H1 (cell line): ENCODE measurements around the gene DHRS13.

Experiments used
- BCL11A ChIP-seq, 2 experiments: IDR thresholded peaks; one replicate each; pipeline ENCODE4 v1.6.1; 2011; ENCODE audit warnings: low read depth in 2 of 2, low read length in 2 of 2, mild to moderate bottlenecking in 2 of 2
- EZH2 ChIP-seq: fragments of 200-600 bp; sonication (generic); IDR thresholded peaks from 2 replicates; pipeline ENCODE4 v1.7.1; 2012; ENCODE audit warnings: low read depth, mild to moderate bottlenecking, moderate library complexity, low read length, inconsistent platforms; ENCODE audit not compliant: severe bottlenecking
- GTF2F1 ChIP-seq: IDR thresholded peaks from 2 replicates; pipeline ENCODE4 v1.6.1; 2012; ENCODE audit warnings: low read depth, low read length, improper control_type of control experiment, borderline replicate concordance
- JUN ChIP-seq: IDR thresholded peaks from 2 replicates; pipeline ENCODE4 v1.6.1; 2011; ENCODE audit warnings: low read depth, mild to moderate bottlenecking, improper control_type of control experiment, low read length
- MAFK ChIP-seq: IDR thresholded peaks from 2 replicates; pipeline ENCODE4 v1.6.1; 2012; ENCODE audit warnings: low read depth, mild to moderate bottlenecking, improper control_type of control experiment, low read length
- NRF1 ChIP-seq: IDR thresholded peaks from 2 replicates; pipeline ENCODE4 v1.6.1; 2011; ENCODE audit warnings: mild to moderate bottlenecking, low read depth, low read length, improper control_type of control experiment
- POLR2A ChIP-seq, 2 experiments: IDR thresholded peaks; 1 replicate in 1 of 2; 2 replicates in 1 of 2; pipeline ENCODE4 v1.6.1; 2011; ENCODE audit warnings: low read depth in 2 of 2, low read length in 2 of 2, mild to moderate bottlenecking in 2 of 2; ENCODE audit errors: control extremely low read depth in 1 of 2
- RFX5 ChIP-seq: IDR thresholded peaks from 2 replicates; pipeline ENCODE4 v1.6.1; 2011; ENCODE audit warnings: low read depth, low read length, improper control_type of control experiment, borderline replicate concordance
- RXRA ChIP-seq: IDR thresholded peaks from 2 replicates; pipeline ENCODE4 v1.6.1; 2011; ENCODE audit warnings: low read depth, mild to moderate bottlenecking, low read length, moderate library complexity; ENCODE audit not compliant: insufficient read depth
- YY1 ChIP-seq: IDR thresholded peaks from 2 replicates; pipeline ENCODE4 v1.6.1; 2011; ENCODE audit warnings: low read depth, mild to moderate bottlenecking, low read length
- TF ChIP-seq, protein P1 (sequence below), 3 experiments: IDR thresholded peaks; 1 replicate in 2 of 3; 2 replicates in 1 of 3; pipeline versions ENCODE4 v1.5.1 to v1.6.1; 2011; ENCODE audit warnings: low read length in 3 of 3, mild to moderate bottlenecking in 3 of 3, inconsistent platforms in 2 of 3, low read depth in 1 of 3, moderate library complexity in 1 of 3; ENCODE audit not compliant: insufficient read depth in 1 of 3; ENCODE audit errors: control extremely low read depth in 1 of 3
- TF ChIP-seq, protein P2 (sequence below): IDR thresholded peaks from 2 replicates; pipeline ENCODE4 v1.6.1; 2012; ENCODE audit warnings: inconsistent platforms
- TF ChIP-seq, protein P3 (sequence below): IDR thresholded peaks from 2 replicates; pipeline ENCODE4 v1.6.1; 2011; ENCODE audit warnings: low read length, improper control_type of control experiment

DNA sequence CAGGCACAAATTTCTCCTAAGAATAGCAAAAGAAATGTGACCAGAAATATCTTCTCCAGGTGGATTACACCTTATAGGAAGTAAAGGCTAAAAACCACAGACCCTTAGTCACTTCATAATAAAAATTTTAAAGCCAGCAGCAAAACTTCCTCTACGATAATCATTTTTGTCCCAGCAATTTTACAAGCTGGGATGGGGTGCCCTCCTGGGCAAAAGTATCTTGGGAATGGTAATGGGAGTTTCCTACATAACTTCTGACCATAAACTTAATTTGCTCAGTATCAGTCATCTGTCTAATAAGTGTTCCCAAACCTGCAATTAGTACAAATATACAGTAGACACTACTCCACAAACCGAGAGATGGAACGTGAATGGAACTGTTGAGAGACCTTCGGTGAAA, 45.5 kb upstream of the DHRS13 start:
- TF ChIP-seq, protein P1, sequence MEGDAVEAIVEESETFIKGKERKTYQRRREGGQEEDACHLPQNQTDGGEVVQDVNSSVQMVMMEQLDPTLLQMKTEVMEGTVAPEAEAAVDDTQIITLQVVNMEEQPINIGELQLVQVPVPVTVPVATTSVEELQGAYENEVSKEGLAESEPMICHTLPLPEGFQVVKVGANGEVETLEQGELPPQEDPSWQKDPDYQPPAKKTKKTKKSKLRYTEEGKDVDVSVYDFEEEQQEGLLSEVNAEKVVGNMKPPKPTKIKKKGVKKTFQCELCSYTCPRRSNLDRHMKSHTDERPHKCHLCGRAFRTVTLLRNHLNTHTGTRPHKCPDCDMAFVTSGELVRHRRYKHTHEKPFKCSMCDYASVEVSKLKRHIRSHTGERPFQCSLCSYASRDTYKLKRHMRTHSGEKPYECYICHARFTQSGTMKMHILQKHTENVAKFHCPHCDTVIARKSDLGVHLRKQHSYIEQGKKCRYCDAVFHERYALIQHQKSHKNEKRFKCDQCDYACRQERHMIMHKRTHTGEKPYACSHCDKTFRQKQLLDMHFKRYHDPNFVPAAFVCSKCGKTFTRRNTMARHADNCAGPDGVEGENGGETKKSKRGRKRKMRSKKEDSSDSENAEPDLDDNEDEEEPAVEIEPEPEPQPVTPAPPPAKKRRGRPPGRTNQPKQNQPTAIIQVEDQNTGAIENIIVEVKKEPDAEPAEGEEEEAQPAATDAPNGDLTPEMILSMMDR (IDR thresholded peaks at IDR 0.05; ENCODE audit: control extremely low read depth in 1 of 3, insufficient read depth in 1 of 3, low read depth in 1 of 3, low read length in 3 of 3) = no peak
- no peak for TF ChIP-seq NRF1
- no peak for TF ChIP-seq RFX5
- no peak for TF ChIP-seq POLR2A (IDR thresholded peaks at IDR 0.05; ENCODE audit: control extremely low read depth in 1 of 2, low read depth in 2 of 2, low read length in 2 of 2)
- no peak for TF ChIP-seq BCL11A (IDR thresholded peaks at IDR 0.05; ENCODE audit: low read depth in 2 of 2, low read length in 2 of 2)
- TF ChIP-seq, protein P2, sequence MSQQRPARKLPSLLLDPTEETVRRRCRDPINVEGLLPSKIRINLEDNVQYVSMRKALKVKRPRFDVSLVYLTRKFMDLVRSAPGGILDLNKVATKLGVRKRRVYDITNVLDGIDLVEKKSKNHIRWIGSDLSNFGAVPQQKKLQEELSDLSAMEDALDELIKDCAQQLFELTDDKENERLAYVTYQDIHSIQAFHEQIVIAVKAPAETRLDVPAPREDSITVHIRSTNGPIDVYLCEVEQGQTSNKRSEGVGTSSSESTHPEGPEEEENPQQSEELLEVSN = no peak
- no peak for TF ChIP-seq GTF2F1
- TF ChIP-seq RXRA = no peak
- TF ChIP-seq, protein P3, sequence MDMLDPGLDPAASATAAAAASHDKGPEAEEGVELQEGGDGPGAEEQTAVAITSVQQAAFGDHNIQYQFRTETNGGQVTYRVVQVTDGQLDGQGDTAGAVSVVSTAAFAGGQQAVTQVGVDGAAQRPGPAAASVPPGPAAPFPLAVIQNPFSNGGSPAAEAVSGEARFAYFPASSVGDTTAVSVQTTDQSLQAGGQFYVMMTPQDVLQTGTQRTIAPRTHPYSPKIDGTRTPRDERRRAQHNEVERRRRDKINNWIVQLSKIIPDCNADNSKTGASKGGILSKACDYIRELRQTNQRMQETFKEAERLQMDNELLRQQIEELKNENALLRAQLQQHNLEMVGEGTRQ = no peak
- TF ChIP-seq MAFK = no peak
- no peak for TF ChIP-seq JUN
- no peak for TF ChIP-seq YY1
- TF ChIP-seq EZH2 = no peak
